Activated naive CD4-positive, alpha-beta T cell treated with anti-CD3 and anti-CD28 coated beads, Interleukin-2, amount 50 U/mL, for 72 hours (primary cell): ENCODE results near the gene MAST1. TPM values are rescaled to one million over a fixed set of nuclear protein-coding genes. Genes with fewer than 3 reads are reported as not detected.

Experiments used
- ATAC-seq, 2 donors: fragments of 150-1000 bp; cut with Tn5 transposase; 2 replicates each; pipeline ENCODE4 v1.10.0; 2021; ENCODE audit warnings: mild to moderate bottlenecking in 2 of 2, moderate library complexity in 2 of 2
- DNase-seq, 2 donors: peaks; one replicate each; pipeline ENCODE4 v3.0.0; 2021 to 2022; ENCODE audit warnings: low spot score in 2 of 2
- H3K27ac Mint-ChIP-seq, 2 donors: one replicate each; pipeline ENCODE4 v1.8.0; 2022; ENCODE audit warnings: mild to moderate bottlenecking in 2 of 2, mixed read lengths in 2 of 2
- H3K36me3 Mint-ChIP-seq, 2 donors: one replicate each; pipeline ENCODE4 v1.8.0; 2022; ENCODE audit warnings: mixed read lengths in 2 of 2
- H3K9me3 Mint-ChIP-seq, 2 donors: one replicate each; pipeline ENCODE4 v1.8.0; 2022; ENCODE audit warnings: mixed read lengths in 2 of 2
- total RNA-seq, 2 donors: library from RNA; stranded (reverse); gene quantifications; one replicate each; pipeline ENCODE4 v1.2.3, GENCODE V29; 2022

The MAST1 gene
- total RNA-seq, result 1 to 10 TPM in 1 of 2 donors, under 1 TPM in 1; 0.77 to 4.6 TPM

DNA sequence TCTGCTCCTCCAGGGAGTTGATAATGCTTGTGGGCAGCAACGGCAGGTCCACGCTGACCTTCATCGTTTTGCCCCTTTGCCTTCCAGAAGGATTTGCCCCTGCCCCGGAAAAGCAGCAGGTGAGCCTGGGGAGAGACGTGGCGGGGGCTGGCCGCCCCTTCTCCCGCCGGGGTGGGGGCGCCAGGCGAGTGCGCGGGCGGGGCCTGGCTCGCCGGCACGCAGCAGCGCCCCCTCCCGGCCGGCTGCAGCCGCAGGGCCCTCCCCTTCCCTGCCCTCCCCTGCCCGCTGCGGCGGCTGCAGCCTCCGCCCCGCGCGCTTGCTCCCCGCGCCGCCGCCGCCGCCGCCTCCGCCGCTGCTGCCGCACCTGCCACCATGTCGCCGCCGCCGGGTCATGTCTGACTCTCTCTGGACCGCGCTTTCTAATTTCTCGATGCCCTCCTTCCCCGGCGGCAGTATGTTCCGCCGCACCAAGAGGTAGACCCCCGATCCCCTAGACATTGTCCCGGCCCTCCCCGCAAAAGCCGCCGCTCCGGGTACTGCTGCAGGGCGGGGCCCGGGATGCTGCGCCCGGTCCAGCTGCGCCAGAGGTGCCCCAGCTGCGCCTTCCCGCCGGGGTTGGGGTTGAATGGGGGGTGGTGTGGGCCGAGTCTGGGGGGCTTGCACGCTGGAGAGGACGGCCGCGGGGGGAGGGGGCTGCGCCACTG, at the start of gene MAST1:
TSS of gene MAST1 (plus strand) at position 334 of the 704 bp plus-strand sequence. CDS start at position 392, 58 bp downstream.
- ATAC-seq, result peak; percentile 52 to 70
- peaks cover 4 to 17% of the 10 kb centered on the region in 2 donors for H3K36me3 Mint-ChIP-seq

DNA sequence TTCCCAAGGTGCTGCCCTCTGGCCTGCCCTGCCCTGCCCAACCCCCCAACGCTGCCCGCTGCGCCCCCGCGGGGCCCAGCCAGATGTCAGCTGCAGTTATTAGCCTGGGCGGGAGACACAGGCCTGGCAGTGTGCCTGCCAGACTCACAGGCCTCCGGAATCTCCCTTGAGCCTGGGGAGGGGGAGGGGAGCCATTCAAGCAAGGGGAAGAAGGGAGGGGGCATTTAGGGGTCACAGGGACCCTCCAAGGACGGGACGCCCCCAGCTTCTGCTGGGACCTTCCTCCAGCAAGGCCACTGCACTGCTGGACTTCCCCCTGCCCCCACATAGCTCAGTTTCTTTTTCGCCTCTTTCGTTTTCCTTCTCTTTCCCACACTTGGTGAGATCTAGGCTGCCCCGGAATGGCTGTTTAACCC, 49.6 kb upstream of the MAST1 start:
- no peak for ATAC-seq
- DNase-seq, result no peak
- Mint-ChIP-seq H3K9me3 (no peaks in the 10 kb centered on the region), H3K27ac (peak overlapping the region; percentile 91 to 95), H3K36me3 (peaks cover 12 to 21% of the 10 kb centered on the region in 2 donors)

More for the DNA sequence above, at the start of gene MAST1:
- DNase-seq, result peak in 1 of 2 donors; percentile 70
- no peaks in the 10 kb centered on the region for H3K9me3 Mint-ChIP-seq
- H3K27ac Mint-ChIP-seq, result peak within 1 kb of the TSS in 1 of 2 donors; percentile 33

DNA sequence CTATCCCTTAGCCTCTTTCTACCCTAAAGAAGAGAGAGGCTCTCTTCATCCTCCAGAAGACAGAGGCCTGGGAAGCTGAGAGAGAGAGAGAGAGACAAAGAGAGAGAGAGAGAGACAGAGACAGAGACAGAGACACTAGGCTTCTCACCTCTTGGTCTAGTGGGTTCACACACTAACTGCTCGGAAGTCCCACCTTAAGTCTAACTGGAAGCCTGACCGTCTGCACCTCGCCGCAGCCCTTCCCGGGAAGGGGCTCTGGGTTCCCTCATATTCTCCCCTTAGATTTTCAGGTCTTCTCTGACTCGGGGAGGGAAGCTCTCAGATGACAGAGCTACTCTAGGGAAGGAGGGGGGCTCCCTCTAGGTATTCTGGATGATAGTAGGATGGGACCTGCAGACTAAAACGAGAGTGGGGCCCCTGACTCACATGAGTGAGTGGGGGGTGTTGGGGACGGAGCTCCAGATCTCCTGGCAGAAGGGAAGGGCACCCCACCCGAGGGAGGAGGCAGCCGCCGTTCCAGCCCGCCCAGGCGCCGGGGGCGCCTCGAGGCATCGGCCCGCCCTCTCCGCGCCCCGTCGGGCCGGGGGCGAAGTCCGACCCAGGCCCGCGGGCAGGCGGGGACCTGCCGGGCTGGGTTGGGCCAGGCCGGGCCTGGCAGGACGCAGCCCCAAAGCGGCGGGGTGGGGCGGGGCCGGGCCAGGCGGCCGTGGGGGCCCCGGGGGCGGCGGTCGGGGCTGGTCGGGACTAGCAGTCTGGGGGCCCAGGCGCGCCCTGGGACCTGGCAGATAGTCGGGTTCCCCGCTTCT, 49.0 kb upstream of the MAST1 start:
- Mint-ChIP-seq H3K9me3 (no peaks in the 10 kb centered on the region), H3K27ac (peak overlapping the region; percentile 91 to 95), H3K36me3 (peaks cover 16 to 21% of the 10 kb centered on the region in 2 donors)
- no peak for DNase-seq
- ATAC-seq, result no peak

DNA sequence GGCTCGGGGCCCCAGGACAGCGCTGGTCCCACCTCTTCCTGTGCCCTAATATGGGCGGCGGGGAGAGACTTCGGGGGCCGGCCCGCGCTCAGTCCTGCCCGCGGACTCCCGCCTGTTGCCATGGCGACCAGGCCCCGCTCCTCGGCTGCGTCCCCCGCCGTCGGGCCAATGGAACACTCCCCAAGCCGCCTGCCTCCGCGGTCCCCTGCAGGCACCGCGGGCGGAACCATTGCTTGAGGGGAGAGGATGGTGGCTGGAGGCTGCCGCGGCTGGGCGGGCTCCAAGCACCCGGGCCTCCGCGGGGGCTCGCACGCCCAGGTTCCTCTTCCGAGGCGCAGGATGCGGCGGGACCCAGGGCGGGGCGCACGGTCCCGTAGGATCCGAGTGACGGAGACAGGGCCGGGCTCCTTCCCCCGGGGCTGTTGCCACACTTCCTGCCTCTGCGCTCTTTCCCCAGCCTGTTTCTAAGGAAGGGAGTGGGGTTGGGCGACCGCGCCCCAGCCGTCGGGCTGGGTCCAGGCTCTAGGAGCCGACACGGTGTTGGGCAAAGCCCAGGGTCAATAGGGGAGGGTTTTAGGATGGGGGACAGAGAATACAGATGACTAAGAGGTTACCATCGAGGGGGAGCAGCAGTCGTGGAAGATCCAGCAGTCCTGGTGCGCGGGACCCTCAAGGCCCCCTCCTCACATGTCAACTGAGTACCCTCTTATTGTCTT, 48.3 kb upstream of the MAST1 start:
- Mint-ChIP-seq H3K36me3 (peaks cover 21 to 22% of the 10 kb centered on the region in 2 donors), H3K9me3 (no peaks in the 10 kb centered on the region), H3K27ac (peak overlapping the region; percentile 98 to 100)
- peak; percentile 56 to 59 for ATAC-seq
- peak; percentile 98 for DNase-seq

DNA sequence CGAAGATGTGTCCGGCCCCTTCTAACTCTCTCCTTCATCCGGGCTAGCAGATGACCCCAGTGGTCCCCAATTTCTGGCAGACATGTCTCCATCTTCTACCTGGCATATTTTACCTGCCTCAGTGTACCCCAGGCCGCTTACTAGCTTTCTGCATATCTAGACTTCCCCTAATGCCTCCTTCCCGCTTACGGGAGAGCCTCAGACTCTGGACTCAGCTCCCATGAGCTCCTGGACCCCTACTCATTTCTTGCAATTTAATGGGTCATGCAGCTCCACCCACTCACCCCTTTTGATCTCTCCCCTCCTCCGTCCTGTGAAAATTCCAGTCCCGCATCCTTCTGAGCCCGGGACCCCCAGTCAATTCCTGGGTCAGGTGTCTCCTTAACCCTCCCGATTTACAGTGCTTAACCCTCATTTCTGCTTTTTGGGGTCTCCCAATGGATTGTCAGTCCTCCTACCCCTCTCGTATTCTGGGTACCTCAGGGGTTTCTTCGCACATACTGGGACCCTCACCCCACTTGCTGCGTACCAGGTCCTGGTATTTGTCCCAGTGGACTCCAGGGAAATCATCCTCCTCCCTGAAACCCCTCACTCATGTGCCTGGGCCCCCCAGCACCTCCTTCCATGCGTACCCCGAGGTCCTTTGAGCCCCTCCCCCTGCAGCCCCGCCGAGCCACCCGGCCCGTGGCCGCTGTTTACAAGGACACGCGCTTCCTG, 47.5 kb upstream of the MAST1 start:
- Mint-ChIP-seq H3K9me3 (no peaks in the 10 kb centered on the region), H3K27ac (peak overlapping the region; percentile 98 to 100), H3K36me3 (peaks cover 21 to 22% of the 10 kb centered on the region in 2 donors)
- no peak for ATAC-seq
- DNase-seq, result no peak

DNA sequence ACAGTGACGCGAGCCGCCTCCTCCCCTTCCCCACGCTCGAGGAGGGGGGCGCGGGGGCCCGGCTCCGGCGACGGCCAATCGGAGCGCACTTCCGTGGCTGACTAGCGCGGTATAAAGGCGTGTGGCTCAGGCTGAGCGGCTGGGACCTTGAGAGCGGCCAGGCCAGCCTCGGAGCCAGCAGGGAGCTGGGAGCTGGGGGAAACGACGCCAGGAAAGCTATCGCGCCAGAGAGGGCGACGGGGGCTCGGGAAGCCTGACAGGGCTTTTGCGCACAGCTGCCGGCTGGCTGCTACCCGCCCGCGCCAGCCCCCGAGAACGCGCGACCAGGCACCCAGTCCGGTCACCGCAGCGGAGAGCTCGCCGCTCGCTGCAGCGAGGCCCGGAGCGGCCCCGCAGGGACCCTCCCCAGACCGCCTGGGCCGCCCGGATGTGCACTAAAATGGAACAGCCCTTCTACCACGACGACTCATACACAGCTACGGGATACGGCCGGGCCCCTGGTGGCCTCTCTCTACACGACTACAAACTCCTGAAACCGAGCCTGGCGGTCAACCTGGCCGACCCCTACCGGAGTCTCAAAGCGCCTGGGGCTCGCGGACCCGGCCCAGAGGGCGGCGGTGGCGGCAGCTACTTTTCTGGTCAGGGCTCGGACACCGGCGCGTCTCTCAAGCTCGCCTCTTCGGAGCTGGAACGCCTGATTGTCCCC, 46.8 kb upstream of the MAST1 start, which contains the start of gene JUNB:
TSS of gene JUNB (plus strand) at position 142 of the 706 bp plus-strand sequence. CDS start at position 428, 286 bp downstream.
- DNase-seq (peak; percentile 98 to 99), ATAC-seq (peak; percentile 50 to 52)
- no peaks in the 10 kb centered on the region for H3K9me3 Mint-ChIP-seq
- peak within 1 kb of the TSS; percentile 99 to 100 for H3K27ac Mint-ChIP-seq
- H3K36me3 Mint-ChIP-seq, result peaks cover 21 to 22% of the 10 kb centered on the region in 2 donors

DNA sequence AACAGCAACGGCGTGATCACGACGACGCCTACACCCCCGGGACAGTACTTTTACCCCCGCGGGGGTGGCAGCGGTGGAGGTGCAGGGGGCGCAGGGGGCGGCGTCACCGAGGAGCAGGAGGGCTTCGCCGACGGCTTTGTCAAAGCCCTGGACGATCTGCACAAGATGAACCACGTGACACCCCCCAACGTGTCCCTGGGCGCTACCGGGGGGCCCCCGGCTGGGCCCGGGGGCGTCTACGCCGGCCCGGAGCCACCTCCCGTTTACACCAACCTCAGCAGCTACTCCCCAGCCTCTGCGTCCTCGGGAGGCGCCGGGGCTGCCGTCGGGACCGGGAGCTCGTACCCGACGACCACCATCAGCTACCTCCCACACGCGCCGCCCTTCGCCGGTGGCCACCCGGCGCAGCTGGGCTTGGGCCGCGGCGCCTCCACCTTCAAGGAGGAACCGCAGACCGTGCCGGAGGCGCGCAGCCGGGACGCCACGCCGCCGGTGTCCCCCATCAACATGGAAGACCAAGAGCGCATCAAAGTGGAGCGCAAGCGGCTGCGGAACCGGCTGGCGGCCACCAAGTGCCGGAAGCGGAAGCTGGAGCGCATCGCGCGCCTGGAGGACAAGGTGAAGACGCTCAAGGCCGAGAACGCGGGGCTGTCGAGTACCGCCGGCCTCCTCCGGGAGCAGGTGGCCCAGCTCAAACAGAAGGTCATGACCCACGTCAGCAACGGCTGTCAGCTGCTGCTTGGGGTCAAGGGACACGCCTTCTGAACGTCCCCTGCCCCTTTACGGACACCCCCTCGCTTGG, 46.1 kb upstream of the MAST1 start:
- H3K27ac Mint-ChIP-seq, result peak overlapping the region; percentile 99 to 100
- ATAC-seq, result no peak
- H3K36me3 Mint-ChIP-seq, result peaks cover 21 to 22% of the 10 kb centered on the region in 2 donors

DNA sequence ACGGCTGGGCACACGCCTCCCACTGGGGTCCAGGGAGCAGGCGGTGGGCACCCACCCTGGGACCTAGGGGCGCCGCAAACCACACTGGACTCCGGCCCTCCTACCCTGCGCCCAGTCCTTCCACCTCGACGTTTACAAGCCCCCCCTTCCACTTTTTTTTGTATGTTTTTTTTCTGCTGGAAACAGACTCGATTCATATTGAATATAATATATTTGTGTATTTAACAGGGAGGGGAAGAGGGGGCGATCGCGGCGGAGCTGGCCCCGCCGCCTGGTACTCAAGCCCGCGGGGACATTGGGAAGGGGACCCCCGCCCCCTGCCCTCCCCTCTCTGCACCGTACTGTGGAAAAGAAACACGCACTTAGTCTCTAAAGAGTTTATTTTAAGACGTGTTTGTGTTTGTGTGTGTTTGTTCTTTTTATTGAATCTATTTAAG, 45.4 kb upstream of the MAST1 start:
- Mint-ChIP-seq H3K27ac (peak overlapping the region; percentile 99 to 100), H3K36me3 (peaks cover 21 to 22% of the 10 kb centered on the region in 2 donors), H3K9me3 (no peaks in the 10 kb centered on the region)
- DNase-seq, result no peak
- ATAC-seq, result no peak

More for the DNA sequence above, 46.1 kb upstream of the MAST1 start:
- peak; percentile 76 to 81 for DNase-seq
- no peaks in the 10 kb centered on the region for H3K9me3 Mint-ChIP-seq

DNA sequence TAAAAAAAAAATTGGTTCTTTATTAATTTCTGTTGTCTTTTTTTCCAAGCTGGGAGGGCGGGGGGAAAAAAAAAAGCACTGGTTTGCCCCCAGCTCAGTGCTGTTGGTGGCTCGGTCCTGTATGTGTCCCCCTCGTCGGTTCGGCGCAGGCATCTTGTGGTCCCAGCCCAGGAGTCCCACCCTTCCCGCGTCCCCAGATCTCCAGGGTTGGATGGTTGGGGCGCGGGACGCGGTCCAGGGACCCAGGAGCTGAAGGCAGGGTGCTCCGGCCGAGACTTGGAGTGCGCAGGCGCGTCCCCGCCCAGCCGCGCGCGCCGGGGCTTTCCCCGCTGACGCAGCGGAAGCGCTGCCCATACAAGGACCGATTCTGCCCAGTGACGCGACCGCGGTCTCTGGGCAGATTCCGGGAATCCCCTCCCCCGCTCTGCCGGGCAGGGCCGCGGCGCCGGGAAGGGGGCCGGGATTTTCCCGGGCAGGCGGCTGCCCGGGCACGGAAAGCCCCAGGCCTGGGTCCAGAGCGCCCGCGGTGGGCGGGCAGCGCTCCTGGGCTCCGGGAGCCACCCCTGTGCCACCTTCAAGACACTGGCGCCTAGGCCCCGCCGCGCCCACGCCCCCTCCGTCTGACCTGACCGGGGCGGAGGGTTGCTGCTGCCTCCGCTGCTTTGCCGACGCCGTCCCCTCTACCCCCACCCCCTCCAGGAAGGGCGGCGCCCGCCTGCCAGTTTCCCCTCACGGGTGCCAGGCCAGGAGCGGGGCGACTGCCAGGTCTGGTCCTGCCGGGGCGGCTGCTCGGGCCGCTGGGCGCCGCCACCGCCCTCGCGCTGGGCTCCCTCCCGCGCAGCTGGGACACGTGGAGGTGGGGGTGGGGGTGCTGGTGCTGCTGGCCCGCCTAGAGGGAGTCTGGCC, 44.8 kb upstream of the MAST1 start:
- Mint-ChIP-seq H3K27ac (peak overlapping the region; percentile 99 to 100), H3K36me3 (peaks cover 21 to 22% of the 10 kb centered on the region in 2 donors), H3K9me3 (no peaks in the 10 kb centered on the region)
- DNase-seq (peak; percentile 92 to 98), ATAC-seq (peak; percentile 38 to 48)

DNA sequence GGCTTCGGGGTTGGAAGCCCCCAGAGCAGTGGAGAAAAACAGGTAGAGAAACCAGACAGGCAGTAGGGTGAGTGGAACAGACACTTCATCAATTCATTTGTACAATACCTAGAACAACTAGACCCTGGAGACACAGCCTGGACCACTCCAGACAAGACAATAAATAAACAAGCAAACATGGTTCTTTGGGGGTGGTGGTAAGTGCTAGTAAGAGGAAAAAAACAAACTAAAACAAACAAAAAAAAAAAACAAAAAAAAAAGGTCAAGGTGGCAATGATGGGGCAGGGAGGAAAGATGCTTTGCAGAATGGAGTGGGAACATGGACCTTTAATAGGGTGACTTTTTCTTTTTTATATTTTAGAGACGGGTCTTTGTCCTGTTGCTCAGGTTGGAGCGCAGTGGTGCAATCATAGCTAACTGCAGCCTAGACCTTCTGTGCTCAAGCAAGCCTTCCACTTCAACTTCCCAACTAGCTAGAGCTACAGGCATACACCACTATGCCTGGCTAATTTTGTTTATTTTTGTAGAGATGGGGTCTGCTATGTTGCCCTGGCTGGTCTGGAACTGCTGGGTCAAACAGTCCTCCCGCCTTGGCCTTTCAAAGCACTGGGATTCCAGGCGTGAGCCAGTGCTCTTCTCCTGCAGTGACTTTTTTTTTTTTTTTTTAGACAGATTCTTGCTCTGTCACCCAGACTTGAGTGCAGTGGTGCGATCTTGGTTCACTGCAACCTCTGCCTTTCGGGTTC, 43.9 kb upstream of the MAST1 start:
- Mint-ChIP-seq H3K9me3 (no peaks in the 10 kb centered on the region), H3K36me3 (peaks cover 21 to 22% of the 10 kb centered on the region in 2 donors), H3K27ac (peak overlapping the region; percentile 72 to 100)
- no peak for ATAC-seq
- DNase-seq, result no peak

DNA sequence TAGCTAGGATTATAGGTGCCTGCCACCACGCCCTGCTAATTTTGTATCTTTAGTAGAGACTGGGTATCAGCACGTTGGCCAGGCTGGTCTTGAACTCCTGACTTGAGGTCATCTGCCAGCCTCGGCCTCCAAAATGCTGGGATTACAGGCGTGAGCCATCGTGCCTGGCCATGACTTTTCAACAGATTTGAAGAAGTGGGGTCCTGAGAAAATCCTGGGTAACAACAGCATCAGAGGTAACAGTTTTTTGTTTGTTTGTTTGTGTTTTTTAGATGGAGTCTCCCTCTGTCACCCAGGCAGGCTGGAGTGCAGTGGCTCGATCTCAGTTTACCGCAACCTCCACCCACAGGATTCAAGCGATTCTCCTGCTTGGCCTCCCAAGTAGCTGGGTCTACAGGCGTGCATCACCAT, 43.3 kb upstream of the MAST1 start:
- peak overlapping the region; percentile 72 to 100 for H3K27ac Mint-ChIP-seq
- ATAC-seq (no peak), DNase-seq (no peak)
- peaks cover 21 to 27% of the 10 kb centered on the region in 2 donors for H3K36me3 Mint-ChIP-seq
- H3K9me3 Mint-ChIP-seq, result no peaks in the 10 kb centered on the region

DNA sequence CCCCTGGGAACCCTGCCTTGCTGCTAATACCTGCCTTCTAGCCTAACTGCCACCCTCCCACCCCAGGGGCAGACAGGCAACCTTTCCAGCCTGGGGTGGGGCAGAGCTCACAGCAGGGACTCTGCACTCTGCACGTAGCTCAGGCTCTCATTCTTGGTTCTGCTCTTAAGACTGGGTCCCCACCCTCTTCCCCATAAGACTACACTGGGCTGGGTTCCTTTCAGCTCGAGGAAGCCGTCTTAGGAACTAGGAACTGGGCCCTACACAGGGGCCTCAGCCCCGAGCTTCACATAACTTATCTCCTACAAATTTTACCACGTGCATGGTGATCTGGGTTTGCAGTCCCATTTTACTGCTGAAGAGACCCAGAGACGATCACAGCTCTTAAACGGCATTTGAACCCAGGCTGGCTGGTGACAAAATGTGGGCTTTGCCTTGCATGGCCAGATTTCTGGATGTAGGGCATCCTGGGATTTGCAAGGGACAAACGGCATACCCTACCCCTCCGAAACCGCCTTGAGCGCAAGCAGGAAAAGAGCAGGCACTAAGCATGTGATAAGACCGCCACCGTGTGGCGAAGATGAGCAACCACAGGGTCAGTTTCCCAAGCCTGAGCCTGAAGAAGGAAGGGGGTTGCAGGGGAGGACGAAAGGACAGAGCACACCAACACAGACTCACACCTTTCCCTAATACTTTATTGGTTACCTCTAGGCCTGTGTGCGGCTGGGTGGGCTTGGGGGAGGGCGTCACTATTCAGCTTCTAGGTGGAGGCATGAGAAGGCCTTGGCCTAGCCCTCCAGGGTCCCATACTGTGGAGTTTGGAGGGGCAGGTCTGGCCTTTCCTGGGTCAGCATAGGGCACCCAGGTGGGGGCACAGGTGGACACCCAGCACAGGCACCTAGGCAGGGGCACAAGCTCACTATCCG, 41.9 kb upstream of the MAST1 start:
- peaks cover 18 to 30% of the 10 kb centered on the region in 2 donors for H3K36me3 Mint-ChIP-seq
- H3K9me3 Mint-ChIP-seq, result no peaks in the 10 kb centered on the region
- ATAC-seq (peak; percentile 8 to 11), DNase-seq (peak; percentile 78 to 79)
- H3K27ac Mint-ChIP-seq, result peak overlapping the region; percentile 72 to 100
